Fibroblast of lung (primary cell): ENCODE data around the gene ZNRD2. TPM values are rescaled to one million over a fixed set of nuclear protein-coding genes. Genes with fewer than 3 reads are reported as not detected.

ENCODE experiments used
- DNase-seq, 2 donors: peaks; one replicate each; pipeline versions ENCODE4 v3.0.0 to v3.0.0-alpha.2; 2010; ENCODE audit warnings: low read depth in 2 of 2
- H2AFZ ChIP-seq: 2 replicates; pipeline ENCODE4 v1.5.1; 2012; ENCODE audit warnings: low read length, control low read depth, inconsistent platforms
- H3K27ac ChIP-seq: 2 replicates; pipeline ENCODE4 v1.5.1; 2011; ENCODE audit warnings: low read length, control low read depth; ENCODE audit not compliant: insufficient read depth
- H3K27me3 ChIP-seq: 2 replicates; pipeline ENCODE4 v1.5.1; 2011; ENCODE audit warnings: mild to moderate bottlenecking, low read length; ENCODE audit not compliant: control insufficient read depth, insufficient read depth
- H3K36me3 ChIP-seq: 2 replicates; pipeline ENCODE4 v1.5.1; 2011; ENCODE audit warnings: low read length; ENCODE audit not compliant: control insufficient read depth, insufficient read depth
- H3K4me1 ChIP-seq: 2 replicates; pipeline ENCODE4 v1.5.1; 2011; ENCODE audit warnings: low read length; ENCODE audit not compliant: control insufficient read depth, insufficient read depth; ENCODE audit errors: extremely low read depth
- H3K4me2 ChIP-seq: 2 replicates; pipeline ENCODE4 v1.5.1; 2011; ENCODE audit warnings: low read length, control low read depth; ENCODE audit not compliant: insufficient read depth; ENCODE audit errors: extremely low read depth
- H3K4me3 ChIP-seq, 4 experiments: fragments of 200-600 bp in 1 of 4; sonication (generic) in 1 of 4; replicated peaks in 1 of 4; 2 replicates each; pipeline ENCODE4 v1.5.1; 2011 to 2016; ENCODE audit warnings: low read length in 4 of 4, low read depth in 3 of 4, mild to moderate bottlenecking in 3 of 4, control low read depth in 2 of 4, inconsistent platforms in 1 of 4, mixed read lengths in 1 of 4; ENCODE audit not compliant: insufficient read depth in 1 of 4; ENCODE audit errors: control extremely low read depth in 1 of 4
- H3K79me2 ChIP-seq: 2 replicates; pipeline ENCODE4 v1.5.1; 2012; ENCODE audit warnings: mild to moderate bottlenecking, low read length, inconsistent platforms; ENCODE audit not compliant: control insufficient read depth, insufficient read depth
- H3K9ac ChIP-seq: 2 replicates; pipeline ENCODE4 v1.5.1; 2011; ENCODE audit warnings: mild to moderate bottlenecking, low read length, control low read depth; ENCODE audit not compliant: insufficient read depth
- H3K9me3 ChIP-seq: 2 replicates; pipeline ENCODE4 v1.5.1; 2012; ENCODE audit warnings: low read depth, low read length; ENCODE audit not compliant: control insufficient read depth, insufficient read depth
- H4K20me1 ChIP-seq: 2 replicates; pipeline ENCODE4 v1.5.1; 2011; ENCODE audit warnings: low read length; ENCODE audit not compliant: control insufficient read depth, insufficient read depth; ENCODE audit errors: extremely low read depth
- CTCF ChIP-seq, 2 donors: IDR thresholded peaks in 1 of 2; conservative IDR thresholded peaks in 1 of 2; 1 replicate in 1 of 2; 2 replicates in 1 of 2; pipeline ENCODE4 v1.5.1; 2011 to 2012; ENCODE audit warnings: low read length in 2 of 2, control low read depth in 1 of 2, inconsistent platforms in 1 of 2, low read depth in 1 of 2, mild to moderate bottlenecking in 1 of 2
- EZH2 ChIP-seq: IDR thresholded peaks from 2 replicates; pipeline ENCODE4 v1.5.1; 2012; ENCODE audit warnings: low read length, control low read depth, mild to moderate bottlenecking; ENCODE audit errors: missing control alignments
- polyA plus RNA-seq, 2 donors: library from polyadenylated mRNA; depleted of rRNA in 1 of 2; stranded (reverse) in 1 of 2; unstranded in 1 of 2; fragments of >200 nt; gene quantifications; 2 replicates each; pipeline ENCODE4 v1.2.1, GENCODE V29; 2011 to 2012; ENCODE audit warnings: missing spikeins in 1 of 2
- total RNA-seq: library from RNA; depleted of rRNA; stranded (reverse); fragments of >200 nt; gene quantifications from 2 replicates; pipeline ENCODE4 v1.2.1, GENCODE V29; 2014

Gene ZNRD2
- total and polyA plus RNA-seq, 2 donors (not counting 1 experiment from before 2014, with no cell fraction given), result 20.8 to 25.8 TPM

GRCh38 chr11:65565624-65566453 lies 4.4 kb upstream of the ZNRD2 start:
- Histone ChIP-seq H3K4me2 (no peak overlapping the region), H3K4me3 (no peak overlapping the region), H3K79me2 (peaks cover 17% of the 10 kb centered on the region), H3K27me3 (no peaks in the 10 kb centered on the region), H2AFZ (no peak overlapping the region), H3K4me1 (peaks cover 12% of the 10 kb centered on the region), H3K27ac (no peak overlapping the region), H3K36me3 (no peaks in the 10 kb centered on the region), H3K9me3 (no peaks in the 10 kb centered on the region), H3K9ac (no peak overlapping the region), H4K20me1 (no peaks in the 10 kb centered on the region)
- no peak for TF ChIP-seq CTCF (conservative IDR thresholded peaks at IDR 0.05 in 1 of 2, IDR thresholded peaks at IDR 0.05 in 1 of 2; ENCODE audit: low read depth in 1 of 2, low read length in 2 of 2)
- no peak for TF ChIP-seq EZH2
- peak in 1 of 2 donors; percentile 70 for DNase-seq

DNA sequence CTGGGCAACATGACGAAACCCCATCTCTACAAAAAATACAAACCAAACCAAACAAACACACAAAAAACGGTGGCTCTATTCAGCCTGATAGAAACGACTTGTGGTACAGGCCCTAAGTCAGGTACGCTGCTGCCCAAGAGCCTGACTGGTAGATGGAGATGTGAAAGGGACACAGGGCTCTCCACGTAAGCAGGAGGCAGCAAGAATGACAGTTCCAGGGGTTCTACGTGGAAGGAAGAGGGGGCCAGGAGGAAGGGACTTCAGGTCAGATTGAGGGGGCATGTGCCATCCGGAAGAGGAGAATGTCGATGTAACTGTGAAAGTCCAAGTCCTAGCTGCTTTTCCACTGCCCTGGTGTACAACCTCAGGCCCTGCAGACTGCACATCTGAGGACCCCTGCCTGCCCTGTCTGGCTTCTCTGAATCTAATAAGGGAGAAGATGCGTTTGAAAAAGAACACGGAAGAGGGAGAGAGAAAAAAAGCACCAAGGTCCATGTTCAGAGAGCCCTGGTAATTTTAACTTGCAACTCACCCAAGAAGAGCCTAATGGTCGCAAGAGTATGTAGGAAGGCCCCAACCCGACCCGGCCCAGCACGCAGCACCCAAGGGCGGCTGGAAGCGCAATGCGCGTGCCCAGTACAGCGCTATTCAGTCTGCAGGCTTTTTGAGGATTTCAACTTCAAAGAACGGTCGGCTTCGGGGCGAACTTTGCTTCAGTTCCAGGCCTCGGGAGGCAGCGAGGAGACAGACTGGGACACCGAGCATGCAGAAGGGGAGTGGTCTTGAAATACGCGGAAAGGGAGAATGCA lies 909 bp upstream of the ZNRD2 start:
- TF ChIP-seq EZH2, result no peak
- no peak for TF ChIP-seq CTCF (conservative IDR thresholded peaks at IDR 0.05 in 1 of 2, IDR thresholded peaks at IDR 0.05 in 1 of 2; ENCODE audit: low read depth in 1 of 2, low read length in 2 of 2)
- H4K20me1 ChIP-seq, result no peaks in the 10 kb centered on the region
- H3K9ac ChIP-seq, result peak overlapping the region; percentile 57
- peaks cover 37% of the 10 kb centered on the region for H3K79me2 ChIP-seq
- no peaks in the 10 kb centered on the region for H3K9me3 ChIP-seq
- peaks cover 1% of the 10 kb centered on the region for H3K36me3 ChIP-seq
- no peak for DNase-seq
- peak overlapping the region; percentile 61 to 89 (median 64) for H3K4me3 ChIP-seq
- H3K27ac ChIP-seq, result peak overlapping the region; percentile 92
- H3K4me2 ChIP-seq, result peak overlapping the region; percentile 67
- H3K27me3 ChIP-seq, result no peaks in the 10 kb centered on the region
- H2AFZ ChIP-seq, result peak overlapping the region; percentile 90
- H3K4me1 ChIP-seq, result peaks cover 30% of the 10 kb centered on the region

DNA sequence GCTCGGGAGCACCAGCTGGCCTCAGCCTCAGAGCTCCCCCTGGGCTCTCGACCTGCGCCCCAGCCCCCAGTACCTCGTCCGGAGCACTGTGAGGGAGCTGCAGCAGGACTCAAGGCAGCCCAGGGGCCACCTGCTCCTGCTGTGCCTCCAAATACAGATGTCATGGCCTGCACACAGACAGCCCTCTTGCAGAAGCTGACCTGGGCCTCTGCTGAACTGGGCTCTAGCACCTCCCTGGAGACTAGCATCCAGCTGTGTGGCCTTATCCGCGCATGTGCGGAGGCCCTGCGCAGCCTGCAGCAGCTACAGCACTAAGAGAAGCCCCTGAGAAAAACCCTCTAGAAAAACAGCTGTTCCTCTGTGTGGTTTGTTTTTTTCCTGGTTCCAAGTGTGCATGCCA lies 1.1 kb downstream of the ZNRD2 start:
- Histone ChIP-seq H3K4me3 (peak overlapping the region in 3 of 4 experiments; percentile 63 to 89 (median 64)), H4K20me1 (no peaks in the 10 kb centered on the region), H3K4me1 (peaks cover 37% of the 10 kb centered on the region), H3K36me3 (peaks cover 1% of the 10 kb centered on the region), H3K27me3 (no peaks in the 10 kb centered on the region), H3K9me3 (no peaks in the 10 kb centered on the region), H3K27ac (no peak overlapping the region), H3K79me2 (peaks cover 40% of the 10 kb centered on the region), H3K9ac (no peak overlapping the region), H2AFZ (no peak overlapping the region), H3K4me2 (peak overlapping the region; percentile 90)
- TF ChIP-seq EZH2, result no peak
- no peak for DNase-seq
